HS-5 (cell line): ENCODE data around the gene AGBL4.

Experiments used
- DNase-seq: peaks from one replicate; pipeline ENCODE4 v3.0.0-alpha.2; 2012; ENCODE audit warnings: low read depth

Gene AGBL4

GRCh38 chr1:48940962-48941732 lies 1082.6 kb downstream of the AGBL4 start:
- DNase-seq = no peak

- DNase-seq = no peak
Measured at GRCh38 chr1:48940354-48940753, 1083.4 kb downstream of the AGBL4 start.

- no peak for DNase-seq
Measured at GRCh38 chr1:48939828-48940227, 1083.9 kb downstream of the AGBL4 start.

DNA sequence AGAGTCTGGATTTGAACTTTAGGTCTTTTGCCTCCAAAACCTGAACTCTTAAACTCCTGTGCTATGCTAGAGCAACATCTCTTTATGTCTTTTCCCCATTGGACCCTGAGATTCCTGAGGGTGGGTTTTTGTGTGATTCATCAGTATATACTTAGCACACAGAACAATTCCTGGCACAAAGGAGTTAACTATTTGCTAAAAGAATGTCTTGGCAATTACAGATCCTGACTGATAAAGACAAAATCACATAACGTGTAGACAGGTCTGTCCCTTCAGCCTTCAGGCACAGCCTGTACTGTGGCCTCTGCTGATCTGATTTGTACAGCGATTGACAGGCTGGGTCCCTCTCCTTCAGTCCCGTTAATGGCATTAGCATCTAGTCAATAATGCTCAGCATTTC lies 1084.7 kb downstream of the AGBL4 start:
- no peak for DNase-seq

- no peak for DNase-seq
Measured at GRCh38 chr1:48937732-48938131, 1086.0 kb downstream of the AGBL4 start.

- no peak for DNase-seq
Measured at GRCh38 chr1:48936436-48936835, 1087.3 kb downstream of the AGBL4 start.

DNA sequence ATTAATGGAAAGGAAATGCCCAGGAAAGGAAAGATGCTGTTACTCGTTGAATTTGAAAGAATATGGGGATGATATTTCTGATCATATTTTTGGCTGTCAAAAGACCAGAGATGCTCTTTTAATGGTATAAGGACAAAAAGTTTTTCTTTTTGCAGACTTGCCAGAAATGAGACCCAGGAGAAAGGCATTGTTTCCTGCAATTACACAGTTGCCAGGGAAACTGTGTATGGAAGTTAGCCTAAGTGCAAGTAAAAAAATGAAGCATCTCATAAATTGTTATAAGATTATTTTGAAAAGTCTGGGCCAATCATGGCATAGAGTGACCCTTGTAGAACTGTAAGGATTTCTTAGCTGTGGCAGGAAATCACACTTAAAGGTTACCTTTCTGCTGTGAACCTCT lies 1091.4 kb downstream of the AGBL4 start:
- DNase-seq = no peak

DNA sequence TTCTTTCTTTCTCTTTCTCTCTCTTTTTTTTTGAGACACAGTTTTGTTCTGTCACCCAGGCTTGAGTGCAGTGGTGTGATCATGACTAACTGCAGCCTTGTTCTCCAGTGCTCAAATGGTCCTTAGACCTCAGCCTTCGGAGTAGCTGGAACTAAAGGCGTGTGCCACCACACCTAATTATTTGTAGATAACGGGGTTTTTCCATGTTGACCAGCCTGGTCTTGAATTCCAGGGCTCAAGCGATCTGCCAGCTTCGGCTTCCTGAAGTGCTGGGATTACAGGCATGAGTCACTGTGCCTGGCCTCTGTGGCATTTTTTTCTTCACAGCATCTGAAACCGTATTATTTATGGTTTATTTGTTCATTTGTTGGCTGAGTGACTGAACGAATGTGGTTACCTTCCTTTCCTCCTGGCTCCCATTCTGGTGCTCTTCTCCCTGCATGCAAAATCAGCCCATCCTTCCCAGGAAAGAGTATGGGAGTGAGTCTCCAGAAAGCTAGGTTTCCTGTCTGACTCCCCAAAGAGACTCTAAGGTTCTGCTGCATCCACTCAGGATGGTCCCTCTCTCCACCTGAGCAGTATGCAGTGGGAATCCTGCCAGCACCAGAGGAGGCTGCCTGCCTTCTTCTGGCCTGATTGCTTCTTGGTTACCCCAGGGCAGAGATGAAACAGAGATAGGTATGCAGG lies 1092.1 kb downstream of the AGBL4 start:
- DNase-seq = no peak

- no peak for DNase-seq
Measured at GRCh38 chr1:48930011-48930410, 1093.7 kb downstream of the AGBL4 start.

GRCh38 chr1:48924099-48924498 lies 1099.7 kb downstream of the AGBL4 start:
- DNase-seq = no peak

DNA sequence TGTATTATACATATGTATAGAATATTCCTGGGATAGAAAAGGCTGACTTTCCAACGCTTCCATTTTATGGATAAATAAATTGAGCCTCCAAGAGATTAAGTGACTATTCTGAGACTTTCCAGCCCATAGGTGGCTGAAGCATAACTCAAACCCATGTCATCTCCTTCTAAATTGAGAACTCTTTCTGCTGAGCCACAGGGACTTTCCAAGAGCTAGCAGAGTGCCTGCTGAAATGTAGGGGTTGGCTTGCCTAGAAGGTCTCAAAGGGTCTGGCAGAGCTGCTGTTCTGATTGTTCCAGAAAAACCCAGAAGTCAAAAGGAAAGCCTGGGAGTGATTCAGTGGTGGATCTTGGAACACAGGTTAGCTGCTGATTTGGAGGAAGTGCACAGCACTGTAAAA lies 1100.6 kb downstream of the AGBL4 start:
- DNase-seq = no peak

DNA sequence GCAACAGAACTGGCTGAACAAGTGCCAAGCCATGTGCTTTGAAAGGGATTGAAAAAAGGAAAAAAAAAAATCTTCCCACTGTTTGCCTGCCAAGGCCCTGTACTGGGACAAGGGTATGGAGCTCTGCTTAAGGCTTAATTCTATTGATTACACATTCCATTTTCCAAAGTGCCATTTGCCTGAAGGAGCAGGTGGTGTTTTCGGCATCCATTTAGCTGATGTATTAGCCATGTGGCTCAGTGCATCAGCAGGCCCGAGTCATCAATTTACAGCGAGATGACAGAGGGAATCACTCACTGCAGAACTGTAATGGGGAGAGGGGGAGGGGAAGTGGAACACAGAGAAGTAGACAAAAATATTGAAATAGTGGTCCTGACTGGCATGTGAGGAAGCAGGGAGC lies 1102.9 kb downstream of the AGBL4 start:
- no peak for DNase-seq

DNA sequence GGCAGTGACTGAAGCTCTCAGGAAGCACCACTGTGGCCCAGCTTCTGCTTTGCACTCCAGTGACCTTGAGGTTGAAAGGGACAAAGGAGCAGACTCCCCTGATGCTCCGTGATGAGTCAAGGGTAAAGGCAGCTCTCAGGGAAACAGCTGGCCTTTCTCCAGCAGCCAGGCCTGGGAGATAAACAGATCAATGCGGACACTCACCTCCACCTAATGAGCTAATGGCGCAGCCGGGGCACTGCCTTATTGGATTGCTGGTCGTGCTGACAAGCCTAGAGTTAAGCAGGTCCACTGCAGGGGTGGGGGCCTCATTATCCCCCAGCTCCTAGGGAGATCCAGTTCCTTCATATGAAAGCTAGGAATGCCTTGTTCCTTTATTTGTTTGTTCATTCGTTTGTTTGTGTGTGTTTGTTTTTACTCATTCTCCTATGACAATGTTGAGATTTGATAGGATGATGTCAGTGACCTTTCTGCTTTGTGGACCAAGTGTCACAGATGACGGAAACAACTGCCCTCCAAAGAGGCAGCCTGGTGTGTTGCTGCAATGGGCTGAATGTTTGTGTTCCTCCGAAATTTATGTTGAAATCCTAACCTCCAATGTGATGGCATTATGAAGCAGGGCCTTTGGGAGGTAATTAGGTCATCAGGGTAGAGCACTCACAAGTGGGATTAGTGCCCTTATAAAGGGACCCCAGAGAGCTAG lies 1105.7 kb downstream of the AGBL4 start:
- DNase-seq = no peak

DNA sequence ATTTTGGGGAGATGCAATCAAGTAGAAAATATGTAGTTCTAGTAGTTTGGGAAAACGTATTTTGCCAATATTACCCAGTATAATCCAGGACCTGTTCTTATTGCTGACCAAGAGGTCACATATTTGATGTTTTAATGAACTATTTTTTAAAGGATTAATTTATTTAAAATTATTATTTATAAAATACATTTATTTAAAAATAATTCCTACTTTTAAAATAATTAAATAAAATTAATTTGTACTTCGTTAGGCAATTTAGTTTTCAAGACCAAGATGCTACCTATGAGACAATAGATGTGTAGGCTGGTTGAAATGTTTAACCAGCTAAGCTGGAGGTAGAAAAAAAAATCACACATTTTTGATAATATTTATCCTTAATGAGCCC lies 1106.7 kb downstream of the AGBL4 start:
- no peak for DNase-seq

GRCh38 chr1:48916130-48917069 lies 1107.4 kb downstream of the AGBL4 start:
- DNase-seq = no peak

GRCh38 chr1:48908606-48909005 lies 1115.1 kb downstream of the AGBL4 start:
- no peak for DNase-seq

DNA sequence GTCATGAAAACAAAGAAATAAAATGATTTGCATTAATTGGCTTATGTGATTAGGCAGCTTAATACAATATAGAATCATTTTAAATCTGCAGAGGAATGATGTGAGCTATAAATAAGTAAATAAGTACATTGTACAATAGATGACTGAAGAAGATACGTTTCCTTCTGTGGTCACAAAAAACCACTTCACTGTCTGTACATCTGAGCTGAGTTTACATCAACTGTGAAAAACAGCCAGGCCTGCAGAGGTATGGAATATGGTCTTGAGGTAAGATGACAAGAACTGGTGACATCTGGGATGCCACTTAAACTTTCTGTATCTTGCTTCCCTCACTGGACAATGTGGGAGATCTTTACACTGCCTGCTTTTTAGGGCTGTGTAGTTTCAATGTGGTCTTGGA lies 1117.0 kb downstream of the AGBL4 start:
- no peak for DNase-seq

DNA sequence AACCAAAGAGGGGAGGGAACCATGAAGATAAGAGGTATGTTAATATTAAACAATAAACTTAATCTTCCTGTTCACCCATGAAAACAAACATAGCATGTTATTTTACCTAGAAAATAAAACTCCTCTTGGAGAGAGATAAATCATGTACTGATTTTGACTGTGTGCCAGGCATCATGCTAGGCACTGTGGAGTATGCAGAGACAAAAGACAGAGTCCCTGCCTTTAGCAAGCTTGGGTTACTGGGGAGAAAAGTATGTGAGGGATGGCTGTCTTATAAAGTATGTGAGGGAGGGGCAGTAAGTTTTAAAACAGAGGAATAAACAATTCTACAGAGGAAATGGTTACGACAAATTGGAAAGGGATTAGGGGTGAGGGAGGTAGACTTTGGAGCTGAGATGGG lies 1117.6 kb downstream of the AGBL4 start:
- DNase-seq = no peak

- DNase-seq = no peak
Measured at GRCh38 chr1:48903291-48903690, 1120.5 kb downstream of the AGBL4 start.

GRCh38 chr1:48898894-48899293 lies 1124.9 kb downstream of the AGBL4 start:
- DNase-seq = no peak

DNA sequence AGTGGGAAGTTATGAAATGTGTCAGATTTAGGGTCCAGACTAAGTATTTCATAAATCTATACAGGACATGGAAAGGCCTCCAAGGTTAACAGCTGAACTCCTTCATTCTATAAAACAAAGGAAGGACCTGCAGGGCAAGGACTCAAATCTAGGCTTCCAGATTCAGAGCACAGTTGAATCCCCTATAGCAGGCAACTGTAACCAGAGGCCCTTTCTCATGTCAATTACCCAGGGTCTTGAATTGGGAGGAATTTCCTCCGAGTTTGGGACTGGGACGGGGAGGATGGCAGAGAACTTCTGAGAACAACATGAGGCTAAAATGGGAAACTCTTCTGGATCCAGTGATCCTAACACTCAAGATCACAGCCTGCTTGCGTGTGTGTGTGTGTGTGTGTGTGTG lies 1134.1 kb downstream of the AGBL4 start:
- no peak for DNase-seq

GRCh38 chr1:48889082-48889481 lies 1134.7 kb downstream of the AGBL4 start:
- no peak for DNase-seq
